Measurements from ENCODE around the gene ABCA13.
A peak's percentile ranks its signal among the peaks of the same experiment; 100 is the strongest.

Gene ABCA13

DNA sequence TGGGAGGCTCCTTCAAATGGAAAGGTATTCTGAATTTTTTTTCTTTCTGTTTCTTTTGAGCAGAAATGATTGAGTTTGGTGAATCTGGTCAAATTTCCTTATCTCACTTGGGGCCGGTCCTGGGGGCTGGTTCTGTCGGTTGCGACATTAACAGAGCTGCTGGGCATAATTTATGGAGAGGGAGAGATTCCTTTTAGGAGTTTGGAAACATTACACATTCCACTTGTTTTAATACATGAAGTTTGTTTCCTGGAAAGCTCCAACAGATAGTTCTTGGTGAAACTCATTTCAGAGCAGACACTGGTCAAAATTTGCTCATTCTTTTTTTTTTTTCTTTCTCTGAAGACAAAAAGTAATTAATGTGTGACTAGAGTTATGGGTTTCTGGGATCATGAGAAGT is 129.9 kb downstream of the ABCA13 start:
- Histone ChIP-seq H3K4me3 (no peak overlapping the region), H3K27me3 (ENCODE audit: low read depth) (no peaks in the 10 kb centered on the region), H3K4me1 (peaks cover 3% of the 10 kb centered on the region; the same call in 1 of the 2 replicates), H3K9me3 (no peaks in the 10 kb centered on the region), H3K36me3 (replicated peaks) (no peaks in the 10 kb centered on the region)
- DNase-seq (ENCODE audit: low spot score in 2 of 2): no peak
- in situ Hi-C loops (cut with MboI; ENCODE audit: low sequenced_read_pairs): no loop called here

- no peak for DNase-seq (ENCODE audit: low spot score in 2 of 2)
- in situ Hi-C loops (cut with MboI; ENCODE audit: low sequenced_read_pairs): no loop called here
- no peak overlapping the region for H3K4me3 ChIP-seq
- H3K27me3 ChIP-seq (ENCODE audit: low read depth): no peaks in the 10 kb centered on the region
- peaks cover 3% of the 10 kb centered on the region; the same call in 1 of the 2 replicates for H3K4me1 ChIP-seq
- no peaks in the 10 kb centered on the region for H3K36me3 ChIP-seq (replicated peaks)
- H3K9me3 ChIP-seq: no peaks in the 10 kb centered on the region
These were observed 133.4 kb downstream of the ABCA13 start for GRCh38 chr7:48304641-48305040.

GRCh38 chr7:48305661-48306060 is 134.4 kb downstream of the ABCA13 start:
- Histone ChIP-seq H3K27me3 (ENCODE audit: low read depth) (no peaks in the 10 kb centered on the region), H3K9me3 (no peaks in the 10 kb centered on the region), H3K36me3 (replicated peaks) (no peaks in the 10 kb centered on the region), H3K4me1 (no peaks in the 10 kb centered on the region), H3K4me3 (no peak overlapping the region)
- DNase-seq (ENCODE audit: low spot score in 2 of 2): no peak
- in situ Hi-C loops (cut with MboI; ENCODE audit: low sequenced_read_pairs): no loop called here

DNA sequence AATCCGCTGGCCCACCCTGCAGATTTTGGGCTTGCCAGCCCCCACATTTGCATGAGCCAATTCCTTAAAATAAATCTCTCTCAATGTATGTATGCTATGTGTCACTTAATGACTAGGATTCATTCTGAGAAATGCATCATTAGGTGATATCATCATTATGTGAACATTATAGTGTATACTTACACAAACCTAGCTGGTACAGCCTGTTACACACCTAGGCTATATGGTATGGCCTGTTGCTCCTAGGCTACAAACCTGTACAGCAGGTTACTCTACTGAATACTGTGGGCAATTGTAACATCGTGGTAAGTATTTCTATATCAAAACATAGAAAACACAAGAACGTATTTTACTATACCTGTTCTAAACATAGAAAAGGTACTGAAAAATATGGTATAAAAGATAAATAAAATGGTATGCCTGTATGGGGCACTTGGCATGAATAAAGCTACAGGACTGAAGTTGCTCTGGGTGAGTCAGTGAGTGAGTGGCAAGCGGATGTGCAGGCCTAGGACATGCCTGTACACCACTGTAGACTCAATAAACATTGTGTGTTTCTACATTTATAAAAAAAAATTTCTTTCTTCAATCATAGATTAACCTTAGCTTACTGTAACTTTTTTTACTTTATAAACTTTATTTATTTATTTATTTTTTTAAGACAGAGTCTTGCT is 135.9 kb downstream of the ABCA13 start:
- in situ Hi-C loops (cut with MboI; ENCODE audit: low sequenced_read_pairs): no loop called here
- no peaks in the 10 kb centered on the region for H3K9me3 ChIP-seq

GRCh38 chr7:48309720-48310119 is 138.5 kb downstream of the ABCA13 start:
- no peak for DNase-seq (ENCODE audit: low spot score in 2 of 2)
- Histone ChIP-seq H3K27me3 (ENCODE audit: low read depth) (no peaks in the 10 kb centered on the region), H3K4me1 (no peaks in the 10 kb centered on the region), H3K36me3 (replicated peaks) (no peaks in the 10 kb centered on the region), H3K9me3 (no peaks in the 10 kb centered on the region), H3K4me3 (no peak overlapping the region)
- in situ Hi-C loops (cut with MboI; ENCODE audit: low sequenced_read_pairs): no loop called here

More for the DNA sequence above, 135.9 kb downstream of the ABCA13 start:
- Histone ChIP-seq H3K4me1 (no peaks in the 10 kb centered on the region), H3K27me3 (ENCODE audit: low read depth) (no peaks in the 10 kb centered on the region), H3K4me3 (no peak overlapping the region), H3K36me3 (replicated peaks) (no peaks in the 10 kb centered on the region)
- DNase-seq (ENCODE audit: low spot score in 2 of 2): no peak

DNA sequence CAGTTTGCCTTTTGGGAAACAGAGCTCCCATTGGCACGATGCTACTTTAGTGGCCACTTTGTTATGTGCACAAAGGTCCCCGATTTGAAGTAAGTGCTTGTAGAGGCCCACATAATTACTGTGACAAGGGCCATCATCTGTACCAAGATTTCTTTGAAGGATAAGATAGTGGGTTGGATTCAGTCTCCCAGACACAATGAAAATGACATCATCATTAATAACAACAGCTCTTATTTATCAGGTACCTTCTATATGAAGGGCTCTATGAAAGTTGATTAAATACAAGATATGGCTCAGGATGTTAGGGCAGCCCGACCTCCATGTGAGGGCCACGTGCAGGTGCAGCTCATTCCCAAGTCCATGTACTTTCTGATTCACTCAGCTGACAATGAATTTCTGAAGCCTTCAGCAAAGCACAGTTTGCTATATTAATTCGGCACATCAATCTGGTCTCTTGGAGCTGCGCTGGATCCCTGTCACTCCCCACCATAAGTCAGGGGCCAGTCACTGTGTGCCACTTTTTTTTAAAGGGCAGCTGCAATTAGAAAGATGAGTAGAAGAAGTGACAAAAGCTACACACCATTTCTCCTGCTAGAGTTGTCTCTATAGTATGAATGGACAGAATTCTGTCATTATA is 140.3 kb downstream of the ABCA13 start:
- in situ Hi-C loops (cut with MboI; ENCODE audit: low sequenced_read_pairs): no loop called here
- Histone ChIP-seq H3K36me3 (replicated peaks) (no peaks in the 10 kb centered on the region), H3K27me3 (ENCODE audit: low read depth) (no peaks in the 10 kb centered on the region), H3K4me3 (no peak overlapping the region), H3K9me3 (no peaks in the 10 kb centered on the region), H3K4me1 (no peaks in the 10 kb centered on the region)
- DNase-seq (ENCODE audit: low spot score in 2 of 2): no peak

DNA sequence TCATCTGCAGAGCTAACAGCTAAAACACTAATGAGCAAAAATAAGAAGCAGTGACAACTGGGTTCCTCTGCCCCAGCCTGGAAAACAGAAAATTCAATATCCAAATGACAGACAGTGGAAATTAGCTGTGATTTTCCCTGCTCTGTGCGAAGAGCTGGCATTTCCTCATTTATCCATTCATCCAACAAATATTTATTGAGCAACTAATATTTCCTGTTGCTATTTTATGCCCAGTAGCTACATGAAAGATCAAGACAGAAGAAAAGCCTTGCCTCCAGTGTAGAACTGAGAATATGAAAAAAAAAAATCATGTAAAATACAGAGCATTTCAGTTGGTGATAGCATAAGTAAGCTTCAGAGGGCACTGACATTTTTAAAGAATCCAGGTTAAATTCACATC is 140.9 kb downstream of the ABCA13 start:
- Histone ChIP-seq H3K36me3 (replicated peaks) (no peaks in the 10 kb centered on the region), H3K9me3 (no peaks in the 10 kb centered on the region), H3K27me3 (ENCODE audit: low read depth) (no peaks in the 10 kb centered on the region), H3K4me1 (0 out of 2 replicates have a peak, but pooled peaks cover 2% of the 10 kb centered on the region), H3K4me3 (no peak overlapping the region)
- DNase-seq (ENCODE audit: low spot score in 2 of 2): no peak
- in situ Hi-C loops (cut with MboI; ENCODE audit: low sequenced_read_pairs): no loop called here

DNA sequence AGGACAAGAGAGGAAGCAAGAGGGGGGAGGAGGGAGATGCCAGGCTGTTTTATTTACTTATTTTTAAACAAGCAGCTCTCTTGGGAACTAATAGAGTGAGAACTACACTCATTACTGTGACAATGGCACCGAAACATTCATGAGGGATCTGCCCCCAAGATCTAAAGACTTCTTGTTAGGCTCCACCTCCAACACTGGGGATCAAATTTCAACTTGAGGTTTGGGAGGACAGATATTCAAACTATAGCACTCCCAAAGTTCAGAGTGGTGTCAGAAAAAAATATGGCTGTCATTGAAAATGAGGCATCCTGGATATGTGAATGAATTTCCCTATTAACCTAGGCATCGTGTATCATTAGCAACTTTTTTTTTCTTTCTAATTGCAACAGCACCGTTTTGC is 145.5 kb downstream of the ABCA13 start:
- no peaks in the 10 kb centered on the region for H3K36me3 ChIP-seq (replicated peaks)
- in situ Hi-C loops (cut with MboI; ENCODE audit: low sequenced_read_pairs): no loop called here

DNA sequence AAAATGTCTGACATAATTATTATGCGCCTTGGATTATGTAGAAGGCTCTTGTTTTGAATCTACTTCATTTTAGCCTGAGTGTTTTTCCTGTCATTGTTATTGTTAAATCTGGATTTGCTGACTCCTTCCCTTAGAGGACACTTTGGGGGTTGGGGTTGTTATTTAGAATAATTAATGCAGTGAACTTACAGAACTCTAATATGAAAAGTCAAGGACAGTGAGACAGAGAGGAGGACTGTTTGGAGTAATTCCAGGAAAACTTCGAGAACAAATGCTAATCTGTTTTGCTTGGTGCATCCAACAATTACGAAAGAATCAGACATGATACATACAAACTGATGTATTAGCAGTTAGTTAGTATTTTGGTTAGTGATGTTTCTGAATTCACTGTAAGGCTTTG is 146.1 kb downstream of the ABCA13 start:
- Histone ChIP-seq H3K27me3 (ENCODE audit: low read depth) (no peaks in the 10 kb centered on the region), H3K4me3 (no peak overlapping the region), H3K9me3 (no peaks in the 10 kb centered on the region), H3K4me1 (0 out of 2 replicates have a peak, but pooled peaks cover 6% of the 10 kb centered on the region), H3K36me3 (replicated peaks) (no peaks in the 10 kb centered on the region)
- no peak for DNase-seq (ENCODE audit: low spot score in 2 of 2)
- in situ Hi-C loops (cut with MboI; ENCODE audit: low sequenced_read_pairs): no loop called here

More for the DNA sequence above, 145.5 kb downstream of the ABCA13 start:
- no peaks in the 10 kb centered on the region for H3K9me3 ChIP-seq
- DNase-seq (ENCODE audit: low spot score in 2 of 2): no peak
- 0 out of 2 replicates have a peak, but pooled peaks cover 6% of the 10 kb centered on the region for H3K4me1 ChIP-seq
- H3K4me3 ChIP-seq: no peak overlapping the region
- no peaks in the 10 kb centered on the region for H3K27me3 ChIP-seq (ENCODE audit: low read depth)

GRCh38 chr7:48321319-48322010 is 150.2 kb downstream of the ABCA13 start:
- in situ Hi-C loops (cut with MboI; ENCODE audit: low sequenced_read_pairs): no loop called here
- Histone ChIP-seq H3K4me1 (0 out of 2 replicates have a peak, but pooled peaks cover 6% of the 10 kb centered on the region), H3K27me3 (ENCODE audit: low read depth) (no peaks in the 10 kb centered on the region), H3K36me3 (replicated peaks) (no peaks in the 10 kb centered on the region), H3K4me3 (no peak overlapping the region), H3K9me3 (peaks cover 6% of the 10 kb centered on the region; the same call in 1 of the 2 replicates)
- no peak for DNase-seq (ENCODE audit: low spot score in 2 of 2)

DNA sequence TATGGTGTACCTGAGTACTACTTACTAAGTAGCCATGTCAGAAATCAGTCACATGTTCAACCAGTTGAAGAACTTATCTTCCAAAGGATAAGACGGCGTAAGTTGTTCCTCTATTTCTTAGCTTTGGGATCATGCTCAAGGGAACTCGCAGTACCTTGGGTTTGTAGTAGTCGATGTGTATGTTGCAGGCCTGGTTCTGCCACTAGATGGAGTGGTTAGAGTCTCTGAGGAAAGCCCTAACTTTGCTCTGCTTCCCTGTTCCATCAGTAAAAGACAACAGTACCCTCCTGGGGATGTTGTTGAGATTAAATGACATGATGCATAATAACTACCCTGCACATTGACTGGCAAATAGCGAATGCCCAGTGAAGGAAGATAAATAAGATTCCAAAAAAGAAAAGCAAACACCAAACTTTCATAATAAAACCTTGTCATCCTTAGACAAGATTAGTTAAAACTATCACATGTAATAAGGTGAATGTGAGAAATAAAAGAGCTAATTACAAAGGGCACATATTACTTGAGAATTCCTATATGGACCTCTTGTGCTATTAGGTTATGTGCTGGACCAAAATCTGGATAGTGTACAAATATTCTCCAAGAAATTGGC is 165.9 kb downstream of the ABCA13 start:
- no peaks in the 10 kb centered on the region for H3K4me1 ChIP-seq
- no peaks in the 10 kb centered on the region for H3K36me3 ChIP-seq (replicated peaks)
- H3K27me3 ChIP-seq (ENCODE audit: low read depth): 0 out of 2 replicates have a peak, but pooled peaks cover 3% of the 10 kb centered on the region
- no peak overlapping the region for H3K4me3 ChIP-seq
- in situ Hi-C loops (cut with MboI; ENCODE audit: low sequenced_read_pairs): no loop called here
- DNase-seq (ENCODE audit: low spot score in 2 of 2): peak; percentile 38 to 42
- H3K9me3 ChIP-seq: no peaks in the 10 kb centered on the region

GRCh38 chr7:48337781-48338180 is 166.5 kb downstream of the ABCA13 start:
- Histone ChIP-seq H3K27me3 (ENCODE audit: low read depth) (no peaks in the 10 kb centered on the region), H3K4me1 (no peaks in the 10 kb centered on the region), H3K36me3 (replicated peaks) (no peaks in the 10 kb centered on the region), H3K4me3 (no peak overlapping the region), H3K9me3 (no peaks in the 10 kb centered on the region)
- in situ Hi-C loops (cut with MboI; ENCODE audit: low sequenced_read_pairs): no loop called here
- DNase-seq (ENCODE audit: low spot score in 2 of 2): no peak

DNA sequence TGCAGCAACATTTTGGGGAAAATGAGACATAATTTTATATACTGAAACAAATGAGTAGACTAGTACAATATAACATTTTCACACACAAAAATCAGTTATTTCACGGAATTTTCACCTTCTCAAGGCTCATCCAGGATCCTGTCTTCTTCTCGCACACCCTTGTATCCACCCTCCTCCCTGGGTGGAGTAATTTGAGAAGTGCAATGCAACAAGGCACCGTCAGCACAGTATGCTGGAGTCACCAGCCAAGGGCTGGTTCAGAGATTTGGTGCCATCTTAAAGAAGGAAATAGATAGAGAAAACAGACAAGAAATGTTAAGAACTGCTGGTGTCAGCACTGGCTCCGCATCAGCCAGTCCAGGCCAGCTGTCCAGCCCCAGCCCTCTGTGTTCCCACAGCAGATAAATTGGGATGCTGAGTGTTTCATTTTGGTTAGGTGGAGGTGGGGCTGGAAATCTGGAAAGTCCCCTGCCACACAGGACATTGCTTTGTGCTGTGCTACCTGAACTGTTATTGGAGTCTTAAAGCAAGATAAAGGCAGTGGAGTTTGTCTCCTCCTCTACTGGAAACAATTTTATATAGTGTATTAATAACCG is 176.1 kb downstream of the ABCA13 start:
- no peaks in the 10 kb centered on the region for H3K4me1 ChIP-seq
- in situ Hi-C loops (cut with MboI; ENCODE audit: low sequenced_read_pairs): no loop called here
- DNase-seq (ENCODE audit: low spot score in 2 of 2): no peak
- H3K27me3 ChIP-seq (ENCODE audit: low read depth): no peaks in the 10 kb centered on the region
- H3K4me3 ChIP-seq: no peak overlapping the region
- no peaks in the 10 kb centered on the region for H3K9me3 ChIP-seq
- no peaks in the 10 kb centered on the region for H3K36me3 ChIP-seq (replicated peaks)
